PC-9 (cell line): ENCODE measurements around the gene USH2A. TPM values are rescaled to one million over a fixed set of nuclear protein-coding genes. Genes with fewer than 3 reads are reported as not detected.
A peak's percentile ranks its signal among the peaks of the same experiment; 100 is the strongest.

ENCODE experiments used
- BruUV-seq: library from RNA; stranded (reverse); fragments of 400-500 nt; replicated peaks from 2 replicates; lab custom pipeline; 2021; lab: Mats Ljungman, UMichigan
- CTCF ChIA-PET: fragments of 300-600 bp; sonication (Branson Sonifier 250); formaldehyde crosslinking; loops from one replicate; lab custom pipeline; 2022; ENCODE audit warnings: antibody characterized with exemption; lab: Charles Lee
- POLR2A ChIA-PET: fragments of 300-600 bp; sonication (Branson Sonifier 250); formaldehyde crosslinking; loops from one replicate; lab custom pipeline; 2022; ENCODE audit warnings: antibody characterized with exemption; ENCODE audit not compliant: unreplicated experiment; lab: Charles Lee
- DNase-seq, 2 experiments: peaks; one replicate each; pipeline versions ENCODE4 v3.0.0 to v3.0.0-alpha.2; 2015 to 2022; ENCODE audit warnings: mixed read lengths in 1 of 2
- H2AFZ ChIP-seq: fragments of 200-600 bp; sonication (generic); 2 replicates; pipeline ENCODE4 v1.8.1; 2017; ENCODE audit warnings: antibody characterized with exemption
- H3F3A ChIP-seq: fragments of 200-600 bp; sonication (generic); 2 replicates; pipeline ENCODE4 v1.8.1; 2017; ENCODE audit warnings: antibody characterized with exemption, mild to moderate bottlenecking, low read depth; ENCODE audit not compliant: insufficient read depth
- H3K27ac ChIP-seq: fragments of 200-600 bp; sonication (generic); 2 replicates; pipeline ENCODE4 v1.6.1; 2016; ENCODE audit warnings: mixed run types
- H3K27me3 ChIP-seq: fragments of 200-600 bp; sonication (generic); 2 replicates; pipeline ENCODE4 v1.6.1; 2016; ENCODE audit warnings: low read depth, mixed run types; ENCODE audit not compliant: insufficient read depth
- H3K36me3 ChIP-seq: fragments of 200-600 bp; sonication (generic); 2 replicates; pipeline ENCODE4 v1.6.1; 2016; ENCODE audit warnings: low read depth, mixed run types
- H3K4me1 ChIP-seq: fragments of 200-600 bp; sonication (generic); replicated peaks from 2 replicates; pipeline ENCODE4 v1.6.1; 2016; ENCODE audit warnings: mixed run types; ENCODE audit not compliant: insufficient read depth
- H3K4me2 ChIP-seq: fragments of 200-600 bp; sonication (generic); 2 replicates; pipeline ENCODE4 v1.6.1; 2017; ENCODE audit warnings: mixed run types
- H3K4me3 ChIP-seq: fragments of 200-600 bp; sonication (generic); 2 replicates; pipeline ENCODE4 v1.6.1; 2016; ENCODE audit warnings: mixed run types
- H3K79me2 ChIP-seq: fragments of 200-600 bp; sonication (generic); 2 replicates; pipeline ENCODE4 v1.6.1; 2017; ENCODE audit warnings: low read depth, mixed run types
- H3K9me2 ChIP-seq: fragments of 200-600 bp; sonication (generic); 2 replicates; pipeline ENCODE4 v1.8.1; 2017; ENCODE audit warnings: mild to moderate bottlenecking; ENCODE audit not compliant: insufficient read depth
- H3K9me3 ChIP-seq: fragments of 200-600 bp; sonication (generic); 2 replicates; pipeline ENCODE4 v1.8.1; 2016; ENCODE audit warnings: low read depth; ENCODE audit not compliant: insufficient read depth
- H4K20me1 ChIP-seq: fragments of 200-600 bp; sonication (generic); 2 replicates; pipeline ENCODE4 v1.8.1; 2017; ENCODE audit not compliant: insufficient read depth
- CTCF ChIP-seq: fragments of 200-600 bp; sonication (generic); conservative IDR thresholded peaks from 2 replicates; pipeline ENCODE4 v1.6.1; 2017; ENCODE audit warnings: mixed run types, antibody characterized with exemption, mild to moderate bottlenecking, moderate library complexity
- EZH2 ChIP-seq: fragments of 200-600 bp; sonication (generic); IDR thresholded peaks from 2 replicates; pipeline ENCODE4 v1.8.0; 2017; ENCODE audit warnings: antibody characterized with exemption, low read depth
- intact Hi-C: fragments of 100-400 bp; cut with micrococcal nuclease; formaldehyde crosslinking; loops from one replicate; pipeline ENCODE4 v1.10.0; 2022; ENCODE audit not compliant: unreplicated experiment
- total RNA-seq: library from RNA; stranded (reverse); gene quantifications from 2 replicates; pipeline ENCODE4 v1.2.3, GENCODE V29; 2021

The USH2A gene
- total RNA-seq, 1 experiment from 2014 or later, result not detected

GRCh38 chr1:216081445-216081844 lies 341.8 kb downstream of the USH2A start:
- TF ChIP-seq CTCF (no peak), EZH2 (no peak)
- H3K79me2 ChIP-seq, result no peaks in the 10 kb centered on the region
- H3K9me3 ChIP-seq, result no peaks in the 10 kb centered on the region
- no peaks in the 10 kb centered on the region for H3K36me3 ChIP-seq
- intact Hi-C loops, result no loop called here
- no peaks in the 10 kb centered on the region for H3F3A ChIP-seq
- H3K27ac ChIP-seq, result no peak overlapping the region
- H3K4me1 ChIP-seq, result no peaks in the 10 kb centered on the region
- ChIA-PET CTCF (no interaction called here), POLR2A (no interaction called here)
- H3K9me2 ChIP-seq, result no peaks in the 10 kb centered on the region
- DNase-seq, result no peak
- no TSS peak for BruUV-seq
- H2AFZ ChIP-seq, result no peak overlapping the region
- H4K20me1 ChIP-seq, result no peaks in the 10 kb centered on the region
- no peak overlapping the region for H3K4me3 ChIP-seq
- no peak overlapping the region for H3K4me2 ChIP-seq
- H3K27me3 ChIP-seq, result no peaks in the 10 kb centered on the region

DNA sequence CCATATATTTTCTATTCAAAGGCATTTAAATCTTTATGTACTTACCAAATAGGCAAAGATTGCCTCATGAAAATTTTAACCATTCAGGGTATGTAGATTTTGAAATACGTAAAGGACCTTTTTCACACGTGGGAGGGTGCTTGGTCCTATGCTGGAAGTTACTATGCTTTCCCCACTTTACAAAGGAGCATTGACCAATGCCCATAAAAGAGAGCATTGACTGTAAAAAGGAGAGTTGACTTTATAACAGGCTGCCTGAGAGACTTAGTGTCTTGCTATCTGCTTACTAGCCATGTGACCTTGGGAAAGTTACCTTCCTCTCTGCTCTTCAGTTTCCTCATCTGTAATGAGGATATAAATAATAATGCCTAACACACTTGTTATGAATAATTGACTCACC lies 346.5 kb downstream of the USH2A start:
- no peaks in the 10 kb centered on the region for H3K4me1 ChIP-seq
- H3K27ac ChIP-seq, result no peak overlapping the region
- no peaks in the 10 kb centered on the region for H3F3A ChIP-seq
- H2AFZ ChIP-seq, result no peak overlapping the region
- intact Hi-C loops, result no loop called here
- POLR2A ChIA-PET, result no interaction called here
- H3K36me3 ChIP-seq, result no peaks in the 10 kb centered on the region
- DNase-seq, result no peak
- no peaks in the 10 kb centered on the region for H4K20me1 ChIP-seq
- no peaks in the 10 kb centered on the region for H3K79me2 ChIP-seq
- no TSS peak for BruUV-seq
- CTCF ChIA-PET, result no interaction called here
- no peak overlapping the region for H3K4me3 ChIP-seq
- no peak for TF ChIP-seq CTCF
- no peak for TF ChIP-seq EZH2
- H3K9me2 ChIP-seq, result no peaks in the 10 kb centered on the region
- H3K4me2 ChIP-seq, result no peak overlapping the region
- no peaks in the 10 kb centered on the region for H3K9me3 ChIP-seq
- no peaks in the 10 kb centered on the region for H3K27me3 ChIP-seq

- no peaks in the 10 kb centered on the region for H3K36me3 ChIP-seq
- H3K4me2 ChIP-seq, result no peak overlapping the region
- DNase-seq, result no peak
- no peaks in the 10 kb centered on the region for H4K20me1 ChIP-seq
- TF ChIP-seq EZH2, result no peak
- TF ChIP-seq CTCF, result no peak
- no peaks in the 10 kb centered on the region for H3K4me1 ChIP-seq
- no peaks in the 10 kb centered on the region for H3K79me2 ChIP-seq
- H2AFZ ChIP-seq, result 0 out of 2 replicates have a peak overlapping the region, but pooled peaks have one; percentile 31
- POLR2A ChIA-PET, result no interaction called here
- CTCF ChIA-PET, result no interaction called here
- intact Hi-C loops, result no loop called here
- no peaks in the 10 kb centered on the region for H3K27me3 ChIP-seq
- no peak overlapping the region for H3K4me3 ChIP-seq
- BruUV-seq, result no TSS peak
- H3K9me3 ChIP-seq, result no peaks in the 10 kb centered on the region
- no peak overlapping the region for H3K27ac ChIP-seq
- no peaks in the 10 kb centered on the region for H3K9me2 ChIP-seq
- H3F3A ChIP-seq, result no peaks in the 10 kb centered on the region
These were observed 347.9 kb downstream of the USH2A start for GRCh38 chr1:216075339-216075738.
